ENCODE results near the gene KCTD11. TPM values are rescaled to one million over a fixed set of nuclear protein-coding genes. Genes with fewer than 3 reads are reported as not detected.

KCTD11 gene
- total and polyA plus RNA-seq, 7 donors = 2.9 to 13.2 (median 5.1) TPM

DNA sequence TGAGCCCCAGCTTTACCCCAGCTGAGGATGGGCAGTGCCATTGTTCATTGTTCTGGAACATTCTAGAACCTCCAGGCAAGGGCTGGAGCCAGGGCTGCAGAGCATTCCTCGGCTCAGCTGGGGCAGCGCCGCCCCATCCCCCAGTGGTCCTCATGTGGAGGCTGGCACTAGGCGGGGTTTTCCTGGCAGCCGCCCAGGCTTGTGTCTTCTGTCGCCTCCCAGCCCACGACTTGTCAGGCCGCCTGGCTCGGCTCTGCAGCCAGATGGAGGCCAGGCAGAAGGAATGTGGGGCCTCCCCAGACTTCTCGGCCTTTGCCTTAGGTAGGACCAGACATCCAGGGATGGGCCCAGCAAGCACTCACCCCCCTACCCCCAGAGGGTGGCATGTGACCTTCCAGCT is 3.1 kb downstream of the KCTD11 start, which contains the start of gene TMEM95:
TMEM95 (plus strand) TSS at position 104 of the 400 bp plus-strand sequence; CDS start at position 153, 49 bp downstream.
- TF ChIP-seq, protein P1, sequence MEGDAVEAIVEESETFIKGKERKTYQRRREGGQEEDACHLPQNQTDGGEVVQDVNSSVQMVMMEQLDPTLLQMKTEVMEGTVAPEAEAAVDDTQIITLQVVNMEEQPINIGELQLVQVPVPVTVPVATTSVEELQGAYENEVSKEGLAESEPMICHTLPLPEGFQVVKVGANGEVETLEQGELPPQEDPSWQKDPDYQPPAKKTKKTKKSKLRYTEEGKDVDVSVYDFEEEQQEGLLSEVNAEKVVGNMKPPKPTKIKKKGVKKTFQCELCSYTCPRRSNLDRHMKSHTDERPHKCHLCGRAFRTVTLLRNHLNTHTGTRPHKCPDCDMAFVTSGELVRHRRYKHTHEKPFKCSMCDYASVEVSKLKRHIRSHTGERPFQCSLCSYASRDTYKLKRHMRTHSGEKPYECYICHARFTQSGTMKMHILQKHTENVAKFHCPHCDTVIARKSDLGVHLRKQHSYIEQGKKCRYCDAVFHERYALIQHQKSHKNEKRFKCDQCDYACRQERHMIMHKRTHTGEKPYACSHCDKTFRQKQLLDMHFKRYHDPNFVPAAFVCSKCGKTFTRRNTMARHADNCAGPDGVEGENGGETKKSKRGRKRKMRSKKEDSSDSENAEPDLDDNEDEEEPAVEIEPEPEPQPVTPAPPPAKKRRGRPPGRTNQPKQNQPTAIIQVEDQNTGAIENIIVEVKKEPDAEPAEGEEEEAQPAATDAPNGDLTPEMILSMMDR (IDR thresholded peaks at IDR 0.05) = no peak
- H3K36me3 ChIP-seq (ENCODE audit: insufficient read depth in 1 of 2, low read depth in 1 of 2) = no peaks in the 10 kb centered on the region
- H3K9me3 ChIP-seq = no peaks in the 10 kb centered on the region
- no peaks in the 10 kb centered on the region for H3K27me3 ChIP-seq (ENCODE audit: insufficient read depth in 3 of 3, low read length in 2 of 3)
- no peak within 1 kb of the TSS for H3K27ac ChIP-seq
- H3K4me1 ChIP-seq = peaks cover 23% of the 10 kb centered on the region
- intact Hi-C loops (cut with DNase I) = loop anchor here (2.0 to 5.0 kb wide), 2 partner anchors 37 to 204 kb away; partner anchors contain the start of genes PLSCR3 (in 1 of the 2) and TNFSF13 (in 1 of the 2)
- ATAC-seq (no peak), DNase-seq (peak in 1 of 2 donors; percentile 64)
- no peak within 1 kb of the TSS for H3K4me3 ChIP-seq
- WGBS, 3 donors = 37 to 47% (median 42%) methylated on average over 9 to 10 of the region's 10 CpGs

- WGBS, 3 donors = 63 to 87% (median 71%) methylated on average over 7 to 8 of the region's 8 CpGs
- peaks cover 20% of the 10 kb centered on the region for H3K4me1 ChIP-seq
- ATAC-seq (no peak), DNase-seq (no peak)
- no peaks in the 10 kb centered on the region for H3K36me3 ChIP-seq (ENCODE audit: insufficient read depth in 1 of 2, low read depth in 1 of 2)
- no peak overlapping the region for H3K27ac ChIP-seq
- TF ChIP-seq, protein P1 (IDR thresholded peaks at IDR 0.05) = no peak
- H3K9me3 ChIP-seq = no peaks in the 10 kb centered on the region
- H3K27me3 ChIP-seq (ENCODE audit: insufficient read depth in 3 of 3, low read length in 2 of 3) = no peaks in the 10 kb centered on the region
- H3K4me3 ChIP-seq = no peak overlapping the region
- intact Hi-C loops (cut with DNase I) = loop anchor here (2.0 to 5.0 kb wide), 2 partner anchors 37 to 203 kb away; partner anchors contain the start of genes PLSCR3 (in 1 of the 2) and TNFSF13 (in 1 of the 2)
Observed at GRCh38 chr17:7355573-7355972, 3.6 kb downstream of the KCTD11 start.

DNA sequence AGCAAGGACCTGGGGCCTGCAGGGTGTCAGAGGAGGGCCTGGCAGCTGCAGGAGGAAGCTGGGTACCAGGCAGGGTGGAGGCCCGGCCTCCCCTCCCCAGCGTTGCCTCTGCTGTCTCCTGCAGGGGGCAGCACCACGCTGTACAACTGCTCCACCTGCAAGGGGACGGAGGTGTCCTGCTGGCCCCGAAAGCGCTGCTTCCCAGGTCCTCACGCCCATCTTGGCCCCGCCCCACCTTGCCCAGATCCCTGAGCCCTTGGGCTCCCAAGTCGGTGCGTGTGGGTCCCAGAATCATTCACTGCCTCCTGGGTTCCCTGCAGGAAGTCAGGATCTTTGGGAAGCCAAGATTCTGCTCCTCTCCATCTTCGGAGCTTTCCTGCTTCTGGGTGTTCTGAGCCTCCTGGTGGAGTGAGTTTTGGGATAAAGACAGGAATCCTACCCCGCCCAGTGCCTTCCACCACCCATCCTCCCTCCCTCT is 4.1 kb downstream of the KCTD11 start:
- ATAC-seq = peak; percentile 30 to 40 (median 33)
- Histone ChIP-seq H3K4me3 (no peak overlapping the region), H3K27ac (no peak overlapping the region), H3K4me1 (peaks cover 20% of the 10 kb centered on the region), H3K36me3 (ENCODE audit: insufficient read depth in 1 of 2, low read depth in 1 of 2) (no peaks in the 10 kb centered on the region), H3K27me3 (ENCODE audit: insufficient read depth in 3 of 3, low read length in 2 of 3) (no peaks in the 10 kb centered on the region), H3K9me3 (no peaks in the 10 kb centered on the region)
- DNase-seq = peak; percentile 82 to 89
- intact Hi-C loops (cut with DNase I) = loop anchor here in 1 of 2 donors (5.0 kb wide), 1 partner anchor 36 kb away; the partner anchor contains the start of gene PLSCR3
- WGBS, 3 donors = 14 to 22% (median 16%) methylated on average over 11 to 12 of the region's 12 CpGs
- TF ChIP-seq, protein P1 (IDR thresholded peaks at IDR 0.05) = peak; percentile 87

DNA sequence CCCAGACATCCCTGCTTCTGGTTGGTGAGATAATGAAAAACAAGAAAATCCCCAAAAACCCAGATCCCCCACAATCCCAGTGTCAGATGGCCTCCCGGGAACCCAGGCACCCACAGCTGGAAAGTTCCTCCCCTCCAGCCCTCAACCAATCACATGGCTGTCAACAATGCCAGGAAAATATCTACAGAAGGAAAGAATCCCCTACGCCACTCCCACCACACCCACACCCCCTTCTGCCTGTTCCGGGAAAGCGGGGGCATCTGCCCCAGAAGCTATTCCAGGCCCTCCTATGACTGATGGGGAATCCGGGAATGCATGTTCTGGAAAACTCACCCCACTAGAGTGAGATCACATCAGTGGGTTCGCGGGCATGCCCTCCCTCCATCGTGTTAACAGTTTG is 4.8 kb downstream of the KCTD11 start:
- no peaks in the 10 kb centered on the region for H3K9me3 ChIP-seq
- ATAC-seq (no peak), DNase-seq (no peak)
- intact Hi-C loops (cut with DNase I) = loop anchor here in 1 of 2 donors (5.0 kb wide), 1 partner anchor 36 kb away; the partner anchor contains the start of gene PLSCR3
- H3K4me1 ChIP-seq = peaks cover 20% of the 10 kb centered on the region
- H3K4me3 ChIP-seq = no peak overlapping the region
- WGBS, 3 donors = 55 to 69% (median 68%) methylated on average over 8 of the region's 8 CpGs
- no peaks in the 10 kb centered on the region for H3K27me3 ChIP-seq (ENCODE audit: insufficient read depth in 3 of 3, low read length in 2 of 3)
- no peaks in the 10 kb centered on the region for H3K36me3 ChIP-seq (ENCODE audit: insufficient read depth in 1 of 2, low read depth in 1 of 2)
- TF ChIP-seq, protein P1 (IDR thresholded peaks at IDR 0.05) = no peak
- no peak overlapping the region for H3K27ac ChIP-seq

All from psoas muscle (tissue), 8 donors.